ENCODE measurements around the gene ADAMTSL1.

Gene ADAMTSL1

GRCh38 chr9:18887546-18887945 is 413.6 kb downstream of the ADAMTSL1 start:
- POLR2A ChIA-PET (ENCODE audit: low non-redundant PET): no interaction called here
- CTCF ChIA-PET: no interaction called here
- DNase-seq (ENCODE audit: low spot score): no peak
- TF ChIP-seq, protein P1, sequence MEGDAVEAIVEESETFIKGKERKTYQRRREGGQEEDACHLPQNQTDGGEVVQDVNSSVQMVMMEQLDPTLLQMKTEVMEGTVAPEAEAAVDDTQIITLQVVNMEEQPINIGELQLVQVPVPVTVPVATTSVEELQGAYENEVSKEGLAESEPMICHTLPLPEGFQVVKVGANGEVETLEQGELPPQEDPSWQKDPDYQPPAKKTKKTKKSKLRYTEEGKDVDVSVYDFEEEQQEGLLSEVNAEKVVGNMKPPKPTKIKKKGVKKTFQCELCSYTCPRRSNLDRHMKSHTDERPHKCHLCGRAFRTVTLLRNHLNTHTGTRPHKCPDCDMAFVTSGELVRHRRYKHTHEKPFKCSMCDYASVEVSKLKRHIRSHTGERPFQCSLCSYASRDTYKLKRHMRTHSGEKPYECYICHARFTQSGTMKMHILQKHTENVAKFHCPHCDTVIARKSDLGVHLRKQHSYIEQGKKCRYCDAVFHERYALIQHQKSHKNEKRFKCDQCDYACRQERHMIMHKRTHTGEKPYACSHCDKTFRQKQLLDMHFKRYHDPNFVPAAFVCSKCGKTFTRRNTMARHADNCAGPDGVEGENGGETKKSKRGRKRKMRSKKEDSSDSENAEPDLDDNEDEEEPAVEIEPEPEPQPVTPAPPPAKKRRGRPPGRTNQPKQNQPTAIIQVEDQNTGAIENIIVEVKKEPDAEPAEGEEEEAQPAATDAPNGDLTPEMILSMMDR (conservative IDR thresholded peaks at IDR 0.05; ENCODE audit: low read depth): no peak
- H3K27ac ChIP-seq: no peak overlapping the region

DNA sequence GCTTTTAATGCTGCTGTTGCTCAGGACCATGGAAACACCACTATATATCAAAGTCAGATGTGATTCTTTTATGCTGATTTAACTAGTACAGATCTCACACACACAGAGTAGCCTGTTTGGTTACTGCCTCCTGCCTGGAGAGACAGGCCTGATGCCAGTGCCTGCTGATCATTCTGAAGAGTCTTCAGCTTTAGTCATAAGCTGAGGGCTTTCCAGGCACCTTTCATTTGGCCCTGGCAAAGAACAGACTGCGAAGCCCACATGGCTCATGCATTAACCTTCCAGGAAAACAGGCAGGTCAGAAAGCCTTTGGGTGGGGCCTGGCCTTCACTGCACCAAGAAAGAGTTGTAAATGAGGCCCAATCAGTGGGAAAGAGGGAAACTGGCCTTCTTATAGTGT is 414.3 kb downstream of the ADAMTSL1 start:
- no peak overlapping the region for H3K27ac ChIP-seq
- TF ChIP-seq, protein P1 (conservative IDR thresholded peaks at IDR 0.05; ENCODE audit: low read depth): no peak
- DNase-seq (ENCODE audit: low spot score): no peak
- ChIA-PET CTCF (interaction anchor here (1.3 kb wide), 1 partner anchor 11 kb away, joined by 3 read pairs; no protein-coding TSS in a partner anchor), POLR2A (ENCODE audit: low non-redundant PET) (no interaction called here)

DNA sequence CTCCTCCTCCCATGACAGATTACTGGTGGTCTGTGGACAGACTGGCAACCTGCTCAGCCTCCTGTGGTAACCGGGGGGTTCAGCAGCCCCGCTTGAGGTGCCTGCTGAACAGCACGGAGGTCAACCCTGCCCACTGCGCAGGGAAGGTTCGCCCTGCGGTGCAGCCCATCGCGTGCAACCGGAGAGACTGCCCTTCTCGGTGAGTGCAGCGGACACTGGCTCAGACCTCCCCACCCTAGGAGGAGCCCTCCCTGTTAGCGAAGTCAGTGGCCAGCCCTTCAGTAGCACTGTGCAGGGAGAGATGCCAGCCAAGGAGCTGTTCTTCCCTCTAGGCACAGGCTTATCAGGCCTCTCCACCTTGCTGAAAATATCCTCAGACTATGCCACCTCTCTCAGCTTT is 415.6 kb downstream of the ADAMTSL1 start:
- no peak overlapping the region for H3K27ac ChIP-seq
- DNase-seq (ENCODE audit: low spot score): no peak
- CTCF ChIA-PET: interaction anchor here (0.6 to 1.3 kb wide), 2 partner anchors 13 to 21 kb away, joined by 3 read pairs; no protein-coding TSS in a partner anchor
- TF ChIP-seq, protein P1 (conservative IDR thresholded peaks at IDR 0.05; ENCODE audit: low read depth): no peak
- POLR2A ChIA-PET (ENCODE audit: low non-redundant PET): no interaction called here

DNA sequence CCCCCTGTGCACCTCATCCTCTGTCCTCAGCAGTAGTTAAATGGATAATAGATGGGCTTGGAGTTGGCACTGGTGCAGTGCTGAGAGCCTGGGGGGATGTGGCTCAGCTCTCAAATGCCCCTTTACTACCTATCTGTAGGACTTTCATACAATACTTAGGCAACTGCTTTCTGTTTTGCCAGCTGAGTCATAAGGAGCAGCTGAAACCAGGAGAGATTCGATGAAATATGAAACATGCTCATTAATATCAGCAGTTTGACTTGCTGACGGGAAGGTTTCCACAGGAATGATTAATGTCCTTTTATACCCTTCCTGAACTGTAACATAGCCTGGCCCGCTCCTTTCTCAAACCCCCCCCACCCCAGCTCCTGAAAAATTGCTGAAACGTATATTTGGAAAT is 416.4 kb downstream of the ADAMTSL1 start:
- TF ChIP-seq, protein P1 (conservative IDR thresholded peaks at IDR 0.05; ENCODE audit: low read depth): no peak
- CTCF ChIA-PET: interaction anchor here (0.6 kb wide), 1 partner anchor 21 kb away, joined by 3 read pairs; no protein-coding TSS in a partner anchor
- POLR2A ChIA-PET (ENCODE audit: low non-redundant PET): no interaction called here
- H3K27ac ChIP-seq: no peak overlapping the region
- peak; percentile 44 for DNase-seq (ENCODE audit: low spot score)

DNA sequence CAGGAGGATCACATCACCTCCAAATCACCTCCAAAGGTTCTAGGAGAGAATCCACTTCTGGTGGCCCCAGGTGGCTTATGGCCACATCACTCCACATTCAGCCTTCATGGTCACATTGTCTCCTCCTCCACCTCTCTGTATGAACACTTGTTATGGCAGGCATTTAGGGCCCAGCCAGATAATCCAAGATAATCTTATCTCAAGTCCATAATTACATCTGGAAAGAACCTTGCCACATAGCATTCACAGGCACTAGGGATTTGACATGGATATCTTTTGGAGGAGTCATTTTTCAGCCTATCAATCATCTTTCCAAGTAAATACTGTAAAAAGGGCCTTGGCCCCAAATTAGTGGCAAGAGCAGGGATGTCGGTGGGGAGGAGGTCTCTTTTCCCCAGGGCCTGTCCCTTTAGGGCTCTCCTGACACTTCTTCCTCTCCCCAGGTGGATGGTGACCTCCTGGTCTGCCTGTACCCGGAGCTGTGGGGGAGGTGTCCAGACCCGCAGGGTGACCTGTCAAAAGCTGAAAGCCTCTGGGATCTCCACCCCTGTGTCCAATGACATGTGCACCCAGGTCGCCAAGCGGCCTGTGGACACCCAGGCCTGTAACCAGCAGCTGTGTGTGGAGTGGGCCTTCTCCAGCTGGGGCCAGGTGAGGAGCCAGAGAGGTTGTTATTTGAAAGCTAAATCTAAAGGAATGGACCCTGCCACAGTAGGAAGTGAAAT is 418.2 kb downstream of the ADAMTSL1 start:
- CTCF ChIA-PET: no interaction called here
- POLR2A ChIA-PET (ENCODE audit: low non-redundant PET): no interaction called here

DNA sequence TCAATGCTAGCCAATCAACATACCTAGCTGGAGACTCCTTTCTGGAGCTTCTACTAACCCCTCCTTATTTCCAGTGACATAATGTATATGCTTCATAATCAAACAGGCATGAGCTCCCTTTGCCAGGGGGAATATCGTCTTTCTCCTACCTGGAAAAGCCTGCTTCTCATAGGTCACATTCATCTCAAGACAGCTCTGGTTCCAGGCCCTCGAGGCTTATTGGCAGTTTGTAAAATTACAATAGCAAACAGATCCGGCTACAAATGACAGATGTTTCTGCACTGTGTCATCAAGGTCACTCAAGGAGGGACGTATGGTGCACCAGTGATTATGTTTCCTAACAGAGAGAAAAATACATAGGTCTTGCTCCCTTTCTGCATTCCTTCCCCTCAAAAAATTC is 419.1 kb downstream of the ADAMTSL1 start:
- CTCF ChIA-PET: no interaction called here

More for the DNA sequence above, 418.2 kb downstream of the ADAMTSL1 start:
- no peak overlapping the region for H3K27ac ChIP-seq
- TF ChIP-seq, protein P1 (conservative IDR thresholded peaks at IDR 0.05; ENCODE audit: low read depth): no peak
- DNase-seq (ENCODE audit: low spot score): no peak

More for the DNA sequence above, 419.1 kb downstream of the ADAMTSL1 start:
- TF ChIP-seq, protein P1 (conservative IDR thresholded peaks at IDR 0.05; ENCODE audit: low read depth): no peak
- H3K27ac ChIP-seq: no peak overlapping the region
- POLR2A ChIA-PET (ENCODE audit: low non-redundant PET): no interaction called here
- no peak for DNase-seq (ENCODE audit: low spot score)

All from RWPE1 (cell line).